ENCODE measurements around the gene LAMC1.

LAMC1 gene

DNA sequence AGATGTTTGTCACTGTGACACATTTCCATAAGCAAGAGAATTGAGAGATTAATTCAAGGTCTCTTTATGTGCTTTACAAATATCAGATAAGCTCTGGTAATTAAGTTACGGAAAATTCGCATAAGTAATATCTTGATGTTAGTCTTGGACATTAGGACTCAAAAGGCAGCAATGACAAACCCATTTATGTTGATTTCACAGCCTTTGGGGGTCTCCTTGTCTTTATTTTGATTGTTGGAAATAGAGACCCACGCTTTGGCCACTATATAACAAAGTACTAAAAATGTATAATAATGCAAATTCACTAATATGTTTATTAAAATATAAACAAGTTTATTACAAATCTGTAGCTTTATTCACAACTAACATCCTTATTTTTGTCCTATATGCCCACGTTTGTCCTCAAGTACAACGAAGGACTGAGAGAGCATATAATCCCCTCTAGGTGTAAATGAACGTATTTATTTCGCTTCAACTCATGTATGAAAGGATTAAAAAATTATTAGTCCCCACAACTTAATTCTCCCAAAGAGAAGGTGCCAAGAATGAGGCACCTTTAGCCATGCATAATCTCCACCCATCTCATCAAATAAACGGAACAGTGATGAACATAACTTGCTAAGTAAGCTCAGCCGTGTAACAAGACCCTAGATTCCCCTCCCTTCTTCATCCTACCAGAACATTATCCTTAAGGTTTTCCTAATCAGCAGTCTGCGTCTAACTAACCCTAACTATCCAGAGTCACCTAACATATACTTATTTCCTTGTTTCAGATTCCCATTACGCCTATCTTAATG, 1.6 kb upstream of the LAMC1 start:
- no peak for DNase-seq (ENCODE audit: low spot score)

DNA sequence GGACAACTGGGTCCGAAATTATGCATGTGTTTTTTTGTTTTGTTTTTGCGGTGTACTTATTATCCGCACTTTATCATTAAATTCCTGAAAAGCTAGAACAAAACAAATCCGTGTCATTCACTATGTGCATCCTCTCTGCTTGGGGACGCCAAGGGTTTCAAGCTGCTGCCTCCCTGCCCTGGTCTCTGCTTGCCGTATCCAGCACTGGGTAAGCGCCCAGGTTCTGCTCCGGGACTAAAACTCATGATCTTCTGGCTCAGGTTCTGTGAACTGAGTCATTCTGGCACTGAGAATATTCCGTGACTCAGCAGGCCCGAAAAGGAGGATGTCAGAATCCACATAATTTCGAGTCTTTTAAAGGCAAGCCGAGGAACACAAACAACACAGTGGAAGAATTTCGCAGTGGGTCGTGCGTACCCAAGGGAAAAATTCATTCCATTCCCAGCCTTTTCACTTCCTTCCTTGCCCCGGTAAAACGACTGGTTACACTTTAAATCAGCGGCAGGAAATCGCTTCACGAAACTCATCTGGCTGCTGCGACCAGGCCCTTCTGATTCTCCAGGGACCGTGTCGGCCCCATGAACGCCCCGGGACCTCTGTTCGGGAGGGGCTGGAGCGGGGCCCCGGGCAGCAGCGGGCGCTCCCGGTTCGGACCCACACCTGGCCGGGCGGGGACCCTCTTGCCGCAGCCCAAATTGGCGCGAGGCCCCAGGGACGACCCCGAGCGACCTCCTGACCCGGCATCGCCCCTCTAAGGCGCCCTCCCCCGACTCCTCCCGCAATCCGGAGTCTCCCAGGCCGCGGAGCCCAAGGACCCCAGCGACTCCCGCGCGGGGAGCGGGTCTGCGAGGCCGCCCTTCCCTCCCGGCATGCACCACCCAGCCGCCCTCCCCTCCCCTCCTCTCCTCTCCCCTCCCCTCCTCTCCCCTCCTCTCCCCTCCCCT, 746 bp upstream of the LAMC1 start:
- peak; percentile 68 for DNase-seq (ENCODE audit: low spot score)

DNA sequence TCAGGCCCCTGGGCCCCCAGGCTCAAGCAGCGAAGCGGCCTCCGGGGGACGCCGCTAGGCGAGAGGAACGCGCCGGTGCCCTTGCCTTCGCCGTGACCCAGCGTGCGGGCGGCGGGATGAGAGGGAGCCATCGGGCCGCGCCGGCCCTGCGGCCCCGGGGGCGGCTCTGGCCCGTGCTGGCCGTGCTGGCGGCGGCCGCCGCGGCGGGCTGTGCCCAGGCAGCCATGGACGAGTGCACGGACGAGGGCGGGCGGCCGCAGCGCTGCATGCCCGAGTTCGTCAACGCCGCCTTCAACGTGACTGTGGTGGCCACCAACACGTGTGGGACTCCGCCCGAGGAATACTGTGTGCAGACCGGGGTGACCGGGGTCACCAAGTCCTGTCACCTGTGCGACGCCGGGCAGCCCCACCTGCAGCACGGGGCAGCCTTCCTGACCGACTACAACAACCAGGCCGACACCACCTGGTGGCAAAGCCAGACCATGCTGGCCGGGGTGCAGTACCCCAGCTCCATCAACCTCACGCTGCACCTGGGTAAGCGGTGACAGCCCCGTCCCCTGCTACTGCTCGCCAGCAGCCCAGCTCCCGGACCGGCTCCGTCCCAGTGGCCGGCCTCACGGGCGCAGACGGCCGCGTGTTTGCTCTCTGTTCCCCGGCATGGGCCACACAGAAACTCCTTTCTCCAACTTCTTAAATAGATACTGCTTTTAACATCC, 539 bp downstream of the LAMC1 start:
- DNase-seq (ENCODE audit: low spot score): peak; percentile 71

DNA sequence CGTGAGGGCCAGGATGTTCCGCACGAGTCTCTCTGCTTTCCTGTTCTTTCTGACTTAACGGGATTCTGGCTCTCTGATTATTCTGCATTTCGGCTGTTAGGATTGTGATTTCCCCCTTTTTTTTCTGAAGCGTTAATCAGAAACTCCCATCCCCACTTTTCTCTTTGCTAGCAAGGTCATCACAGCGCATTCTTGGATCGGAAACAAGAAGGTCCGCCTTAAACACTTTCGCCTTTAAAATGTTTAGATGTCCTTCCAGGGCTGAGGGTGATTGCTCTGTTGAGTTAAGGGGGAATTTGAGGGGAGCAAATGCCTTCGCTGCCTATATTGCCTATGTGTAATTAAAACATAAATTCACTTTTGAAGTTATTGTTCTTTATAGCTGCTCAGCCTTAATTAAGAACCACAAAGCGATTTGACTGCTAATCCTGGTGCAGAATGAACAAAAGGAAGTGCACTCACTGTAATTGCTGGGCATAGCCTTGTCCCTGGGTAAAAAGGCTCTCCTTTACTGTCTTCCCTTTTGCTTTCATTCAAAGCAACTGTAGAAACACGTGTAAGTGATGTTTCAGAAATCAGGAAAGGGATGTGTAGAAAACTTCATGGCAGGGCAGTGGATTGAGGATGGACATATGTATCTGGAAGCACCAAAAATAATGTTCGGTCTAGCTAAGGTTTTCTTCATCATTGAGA, 1.2 kb downstream of the LAMC1 start:
- DNase-seq (ENCODE audit: low spot score): no peak

DNA sequence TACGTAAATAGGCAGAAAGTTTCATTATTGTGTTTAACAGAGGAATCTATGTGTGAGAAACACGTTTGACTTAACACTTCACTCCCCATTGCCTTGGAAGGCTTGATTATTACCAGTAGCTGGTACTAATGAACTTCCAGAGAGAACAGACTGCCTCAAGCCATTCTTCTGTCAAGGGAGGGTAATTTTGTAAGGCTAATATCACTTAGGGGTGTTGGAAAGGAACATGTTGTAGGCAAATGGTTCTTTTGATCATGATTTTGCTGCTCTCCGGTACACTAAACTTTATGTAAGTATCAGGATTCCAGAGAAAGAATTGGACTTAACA, 1.8 kb downstream of the LAMC1 start:
- DNase-seq (ENCODE audit: low spot score): no peak

DNA sequence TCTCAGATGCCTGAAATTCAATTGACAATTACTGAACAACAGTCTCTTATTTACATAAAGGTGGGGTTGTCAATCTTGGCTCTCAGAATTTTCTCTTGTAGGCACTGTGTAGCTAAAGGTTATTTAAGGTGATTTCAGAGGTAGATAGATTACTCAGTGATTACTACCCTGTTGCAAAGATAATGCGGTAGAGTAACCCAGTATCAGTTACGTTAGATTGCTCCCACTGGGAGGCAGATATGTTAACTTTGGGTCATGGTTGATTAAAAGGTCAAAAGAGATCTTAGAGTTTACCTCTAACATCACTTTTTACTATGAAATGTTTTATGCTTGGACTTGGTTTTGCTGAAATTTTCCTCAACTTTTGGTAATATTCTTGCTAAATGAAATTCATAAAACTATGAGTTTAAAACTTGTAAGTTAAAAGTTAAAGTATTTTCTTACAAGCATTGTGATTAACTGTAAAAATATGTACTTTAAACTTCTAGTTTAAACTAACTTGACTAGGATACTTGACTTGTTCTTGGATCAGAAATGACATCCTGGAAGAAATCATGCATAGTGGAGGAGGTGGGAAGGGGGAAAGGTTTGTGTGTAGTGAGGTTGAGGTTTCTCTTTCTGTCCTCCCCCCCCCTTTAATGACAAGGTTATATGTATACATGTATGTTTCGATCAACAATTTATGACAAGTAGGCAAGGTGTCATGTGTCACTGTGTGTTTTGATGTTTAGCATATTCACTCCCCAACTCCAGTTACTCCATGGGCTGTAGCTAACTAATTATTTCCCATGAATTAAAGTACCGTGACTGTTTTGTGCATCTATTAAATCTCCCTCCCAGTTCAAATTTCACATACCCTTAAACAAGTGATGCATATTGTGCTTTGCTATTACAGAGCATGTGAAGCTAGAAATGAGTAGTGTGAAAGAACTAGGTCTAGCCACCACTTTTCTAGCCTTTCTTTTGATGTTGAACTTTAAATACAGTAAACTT, 2.9 kb downstream of the LAMC1 start:
- DNase-seq (ENCODE audit: low spot score): peak; percentile 64

DNA sequence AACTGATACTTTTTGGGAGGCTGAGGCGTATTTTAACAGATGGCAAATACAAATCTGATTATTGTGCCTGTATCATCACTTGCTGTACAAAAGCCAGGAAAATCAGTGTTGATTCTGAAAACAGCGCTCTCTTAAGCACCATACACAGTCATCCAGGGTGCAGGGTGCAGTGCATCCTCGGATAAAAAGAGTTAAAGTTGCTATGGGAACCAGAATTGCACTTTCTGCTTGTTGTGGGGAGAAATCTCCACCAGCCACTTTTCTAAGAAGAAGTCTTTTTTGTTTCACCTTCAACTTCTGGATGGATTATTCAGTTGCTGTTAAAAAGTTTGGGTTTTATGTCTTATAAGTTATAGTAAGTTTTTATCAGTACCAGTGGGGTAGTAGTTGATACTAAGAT, 3.8 kb downstream of the LAMC1 start:
- no peak for DNase-seq (ENCODE audit: low spot score)

DNA sequence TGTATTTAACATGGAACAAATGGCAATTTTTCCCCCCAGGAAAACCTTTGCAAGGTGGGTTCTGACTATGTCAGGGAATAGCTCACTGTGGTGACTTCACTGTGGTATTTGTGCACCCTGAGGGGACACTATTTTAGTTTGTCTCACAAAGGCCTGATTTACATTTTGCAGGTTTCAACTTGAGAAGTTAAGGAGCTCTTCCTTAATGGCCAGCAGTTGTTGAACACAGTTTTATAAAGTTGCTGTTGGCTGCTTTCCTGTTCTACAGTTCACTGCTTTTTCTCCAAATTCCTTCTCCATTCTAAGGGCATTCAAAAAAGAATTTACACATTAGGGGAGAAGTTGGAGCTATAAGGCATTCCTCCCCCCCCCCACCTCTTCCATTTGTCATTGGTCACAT, 4.6 kb downstream of the LAMC1 start:
- DNase-seq (ENCODE audit: low spot score): no peak

DNA sequence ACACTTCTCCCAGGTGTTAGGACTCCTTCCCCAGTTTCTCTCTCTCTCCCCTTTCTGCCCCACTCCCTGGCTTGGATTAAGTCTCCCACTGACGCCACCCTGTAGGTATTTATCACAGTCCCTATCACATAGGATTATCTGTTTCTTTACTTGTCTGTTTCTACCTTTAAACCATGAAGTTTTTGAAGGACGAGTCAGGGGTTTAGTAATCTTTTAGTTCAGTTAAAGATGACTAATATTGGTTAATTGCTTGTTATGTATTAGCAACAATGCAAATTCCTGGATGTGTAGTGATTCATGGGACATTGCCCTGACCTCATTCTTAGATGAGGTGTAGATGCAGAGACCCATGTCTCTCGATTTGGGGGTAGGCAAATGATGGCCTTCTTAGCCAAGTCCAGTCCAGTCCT, 6.4 kb downstream of the LAMC1 start:
- DNase-seq (ENCODE audit: low spot score): no peak

DNA sequence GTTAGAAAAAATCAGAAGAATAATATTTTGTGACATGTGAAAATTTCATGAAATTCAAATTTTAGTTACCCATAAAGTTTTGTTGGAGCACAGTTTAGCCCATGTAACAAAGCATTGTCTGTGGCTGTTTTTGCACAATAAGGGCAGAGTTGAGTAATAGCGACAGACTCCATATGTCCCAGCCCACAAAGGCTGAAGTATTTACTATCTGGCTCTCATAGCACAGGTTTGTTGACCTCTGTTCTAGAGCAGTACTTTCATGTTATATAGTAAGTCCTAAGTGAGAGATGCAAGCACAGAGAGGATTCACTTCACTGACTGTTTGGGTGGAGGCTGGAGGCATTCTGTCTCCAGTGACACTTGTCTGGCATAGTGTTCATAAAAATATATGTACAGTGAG, 6.8 kb downstream of the LAMC1 start:
- DNase-seq (ENCODE audit: low spot score): peak; percentile 43

DNA sequence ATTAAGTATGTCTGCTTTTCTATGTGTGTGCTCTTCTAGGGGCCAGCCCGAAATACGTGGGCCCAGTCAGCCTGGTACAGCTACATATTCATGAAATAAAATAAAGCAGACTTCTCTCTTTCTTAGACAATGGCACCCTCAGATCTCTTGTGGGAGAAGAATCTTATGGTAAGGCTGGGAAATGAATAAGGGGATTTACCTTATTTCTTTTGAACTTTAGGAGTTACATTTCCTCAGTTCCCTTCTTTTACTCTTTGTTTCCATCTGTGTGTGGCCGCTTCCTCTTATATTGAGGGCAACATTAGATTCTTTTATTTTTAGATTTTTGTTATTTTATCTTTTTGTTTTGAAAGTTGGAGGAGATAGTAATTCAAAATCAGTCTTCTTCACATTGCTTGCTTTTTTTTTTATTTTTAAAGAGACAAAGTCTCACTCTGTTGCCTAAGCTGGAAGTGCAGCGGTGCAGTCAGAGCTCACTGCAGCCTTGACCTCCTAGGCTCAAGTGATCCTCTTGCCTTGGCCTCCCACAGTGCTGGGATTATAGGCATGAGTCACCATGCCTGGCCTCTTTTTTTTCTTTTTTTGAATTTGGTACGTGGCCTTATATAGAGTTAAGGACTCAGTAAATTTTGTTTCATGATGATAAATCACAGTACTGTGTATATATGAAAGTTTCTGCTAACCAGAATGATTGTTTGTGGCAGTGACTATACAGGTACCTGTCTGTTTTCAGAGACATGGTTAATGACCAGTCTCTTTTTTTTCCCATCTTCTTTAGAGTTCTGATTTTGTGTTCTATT, 9.1 kb downstream of the LAMC1 start:
- DNase-seq (ENCODE audit: low spot score): no peak

DNA sequence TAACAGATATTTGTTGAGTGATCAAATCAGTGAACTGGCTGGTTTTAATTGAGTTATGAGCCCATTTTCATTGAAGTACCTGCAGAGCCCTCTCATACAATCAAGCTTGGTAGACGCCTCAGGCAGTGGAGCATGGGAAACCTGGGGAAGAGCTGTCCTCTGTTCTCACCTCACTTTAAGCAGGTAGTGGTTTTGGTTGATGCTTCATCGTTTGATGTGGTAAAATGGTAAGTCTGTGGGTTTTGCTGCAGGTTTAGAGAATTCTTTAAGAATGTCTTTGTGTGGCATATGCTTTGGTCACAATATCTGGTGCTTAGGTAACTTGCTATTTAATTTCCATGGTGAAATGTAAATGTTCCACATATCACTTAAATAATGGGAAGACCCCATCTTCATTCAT, 10.0 kb downstream of the LAMC1 start:
- no peak for DNase-seq (ENCODE audit: low spot score)

DNA sequence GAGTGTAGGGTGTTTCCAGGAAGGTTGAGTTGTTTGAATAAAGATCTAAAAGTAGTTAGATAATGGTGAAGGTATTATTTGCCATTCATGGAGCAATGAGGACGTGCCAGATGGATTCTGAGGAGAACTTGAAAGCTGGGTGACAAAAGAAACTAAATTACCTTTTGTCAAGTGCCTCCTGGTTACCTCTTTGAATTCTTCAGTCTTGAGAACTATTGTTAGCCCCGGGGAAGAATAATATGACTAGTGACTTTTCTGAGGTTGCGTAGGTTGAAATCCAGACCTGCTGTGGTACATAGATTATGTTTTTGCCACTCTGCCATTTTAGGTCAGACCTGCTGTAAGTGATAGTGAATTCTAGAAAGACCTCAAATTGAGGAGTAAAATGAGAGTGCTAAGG, 11.5 kb downstream of the LAMC1 start:
- DNase-seq (ENCODE audit: low spot score): no peak

DNA sequence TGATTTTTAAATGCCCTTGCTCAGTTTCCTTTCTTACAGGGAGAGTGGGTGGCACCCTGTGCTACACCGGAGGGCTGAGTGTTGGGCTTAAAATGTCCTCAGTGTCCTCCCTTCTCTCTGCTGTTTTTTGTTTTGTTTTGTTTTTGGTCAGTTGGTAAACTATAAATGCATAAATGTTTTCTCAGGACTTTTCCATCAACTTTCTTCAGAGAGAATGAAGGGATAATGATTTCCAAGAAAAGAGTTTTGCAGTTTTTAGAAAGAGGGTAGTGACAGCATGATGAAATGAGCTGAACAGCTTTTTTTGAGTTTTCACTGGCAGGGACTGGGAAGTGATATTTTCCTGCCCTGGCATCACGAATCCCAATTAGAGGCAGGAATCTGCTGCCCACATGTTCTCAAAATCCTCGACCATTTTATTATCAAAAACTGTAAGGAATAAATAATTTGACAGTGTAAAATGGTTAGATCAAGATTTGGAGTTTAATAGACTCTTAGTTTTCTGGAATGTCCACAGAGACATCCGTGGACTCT, 15.2 kb downstream of the LAMC1 start:
- no peak for DNase-seq (ENCODE audit: low spot score)

DNA sequence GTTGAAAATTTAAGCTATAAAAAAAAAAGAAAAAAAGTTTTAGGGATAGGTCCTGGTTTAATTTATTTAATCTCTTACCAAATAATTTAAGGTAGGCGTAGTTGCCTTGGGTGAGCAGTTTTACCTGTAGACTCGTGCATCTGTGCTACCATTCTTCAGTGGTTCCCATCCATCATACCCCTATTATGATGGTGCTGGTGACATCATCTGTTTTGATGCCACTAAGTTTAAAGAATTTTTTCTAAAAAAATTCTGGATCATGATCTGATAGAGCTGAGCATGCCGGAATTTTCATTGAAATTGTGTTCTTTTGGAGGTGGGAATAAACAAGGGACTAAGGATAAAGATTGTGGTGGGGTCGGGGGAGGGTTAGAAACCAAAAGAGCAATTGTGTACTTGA, 15.7 kb downstream of the LAMC1 start:
- DNase-seq (ENCODE audit: low spot score): no peak

DNA sequence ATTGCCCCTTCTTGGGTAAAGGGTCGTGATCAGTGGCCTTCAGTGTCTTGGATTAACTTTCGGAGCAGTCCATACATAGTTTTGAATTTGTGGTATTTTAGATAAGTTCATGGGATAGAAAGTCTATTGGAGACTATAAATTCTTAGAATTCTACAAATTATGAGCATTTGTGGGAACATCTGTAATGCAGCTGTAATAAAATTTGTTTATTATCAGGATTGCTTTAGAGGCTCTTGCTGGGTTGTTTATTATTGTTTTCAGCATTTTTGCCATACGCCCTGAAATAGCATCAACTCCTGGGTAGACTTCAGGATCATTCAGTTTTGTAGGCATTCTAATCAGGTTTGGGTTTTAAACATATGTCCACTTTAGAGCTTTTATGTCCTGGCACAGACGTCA, 16.1 kb downstream of the LAMC1 start:
- no peak for DNase-seq (ENCODE audit: low spot score)

DNA sequence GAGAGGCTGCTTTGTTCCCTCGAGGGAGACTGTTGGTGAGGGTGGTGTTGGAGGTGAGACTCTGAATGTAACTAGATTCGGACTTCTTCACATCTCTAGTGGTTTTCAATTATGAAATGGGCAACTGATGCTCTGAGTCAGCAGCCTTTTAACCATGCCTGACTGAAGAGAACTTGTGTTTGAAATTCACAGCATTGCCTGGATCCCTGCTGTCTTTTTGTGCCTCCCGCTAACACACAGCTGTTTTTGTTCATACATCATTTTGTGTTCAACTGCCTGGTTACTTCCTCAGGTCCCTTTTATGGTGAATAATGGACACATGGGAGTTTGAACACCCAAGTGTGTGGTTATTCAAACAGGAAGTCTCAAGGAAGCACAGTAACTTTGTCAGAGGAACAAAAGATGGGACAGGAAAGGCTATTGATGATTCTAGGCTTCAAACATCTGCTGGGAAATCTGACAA, 16.8 kb downstream of the LAMC1 start:
- no peak for DNase-seq (ENCODE audit: low spot score)

DNA sequence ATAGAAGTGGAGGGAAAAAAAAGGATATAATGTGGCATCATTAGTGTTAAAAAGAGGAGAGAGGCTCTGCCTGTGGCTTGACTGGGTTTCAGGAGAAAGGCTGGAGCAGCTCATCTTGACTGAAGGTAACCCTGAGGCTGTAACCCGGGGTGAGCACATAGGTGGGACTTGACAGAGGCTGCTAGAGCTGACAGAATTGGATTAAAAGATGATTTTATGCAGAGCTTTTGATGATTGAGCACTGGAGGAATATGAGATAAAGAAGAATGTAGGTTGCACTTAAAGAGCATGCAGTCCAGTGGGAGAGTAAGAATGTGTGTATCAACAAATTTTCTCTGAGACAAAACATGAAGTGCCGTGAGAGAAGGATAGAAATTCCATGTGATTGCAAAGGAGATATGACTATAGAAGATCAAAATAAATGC, 17.3 kb downstream of the LAMC1 start:
- no peak for DNase-seq (ENCODE audit: low spot score)

DNA sequence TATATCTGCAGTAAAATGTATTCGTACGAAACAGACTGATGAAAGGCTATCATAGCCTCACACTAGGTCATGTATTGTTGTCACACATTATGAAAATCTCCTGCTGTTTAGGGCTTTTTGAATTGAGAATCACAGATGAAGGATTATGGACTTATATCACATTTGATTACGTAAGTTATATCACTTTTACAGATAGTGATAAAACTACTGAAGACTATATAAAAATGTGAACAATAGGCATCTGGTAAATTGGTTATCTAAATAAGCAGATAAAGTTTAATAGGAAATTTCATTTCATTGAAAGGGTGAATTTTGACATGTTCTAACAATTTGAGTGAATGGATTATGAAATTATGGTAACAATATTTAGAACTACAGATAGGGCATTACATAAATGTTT, 20.0 kb downstream of the LAMC1 start:
- no peak for DNase-seq (ENCODE audit: low spot score)
